Dermis microvascular lymphatic vessel endothelial cell (primary cell): Measurements from ENCODE around the gene NAV2. TPM values are rescaled to one million over a fixed set of nuclear protein-coding genes. Genes with fewer than 3 reads are reported as not detected.

ENCODE experiments used
- DNase-seq, 2 donors: peaks; one replicate each; pipeline versions ENCODE4 v3.0.0 to v3.0.0-alpha.2; 2010; ENCODE audit warnings: low read depth in 2 of 2
- total RNA-seq: library from RNA; depleted of rRNA; stranded (reverse); fragments of >200 nt; gene quantifications from 2 replicates; pipeline ENCODE4 v1.2.1, GENCODE V29; 2014

The NAV2 gene
- total RNA-seq, 1 donor from 2014 or later: 3.2 TPM

DNA sequence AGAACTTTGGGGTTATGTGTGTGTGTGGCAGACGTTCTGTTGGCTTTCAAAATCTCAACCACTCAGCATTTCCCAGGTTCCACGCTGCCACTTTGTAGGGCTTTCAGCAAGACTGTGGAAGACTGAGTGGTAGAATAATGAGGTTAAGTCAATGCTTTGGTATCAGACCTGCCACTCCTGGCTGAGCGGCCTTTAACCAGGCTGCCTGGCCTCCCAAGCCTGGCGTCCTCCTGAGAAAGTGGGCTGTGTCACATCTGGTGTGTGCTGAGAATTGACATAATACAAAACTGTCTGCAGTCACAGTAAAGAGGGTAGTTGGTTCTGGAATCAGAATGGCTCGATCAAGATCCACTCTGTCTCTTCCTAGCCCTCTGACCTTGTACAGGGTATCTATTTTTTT lies 321.2 kb downstream of the NAV2 start:
- DNase-seq: no peak

- no peak for DNase-seq
Measured at GRCh38 chr11:20034941-20035340, 322.3 kb downstream of the NAV2 start.

DNA sequence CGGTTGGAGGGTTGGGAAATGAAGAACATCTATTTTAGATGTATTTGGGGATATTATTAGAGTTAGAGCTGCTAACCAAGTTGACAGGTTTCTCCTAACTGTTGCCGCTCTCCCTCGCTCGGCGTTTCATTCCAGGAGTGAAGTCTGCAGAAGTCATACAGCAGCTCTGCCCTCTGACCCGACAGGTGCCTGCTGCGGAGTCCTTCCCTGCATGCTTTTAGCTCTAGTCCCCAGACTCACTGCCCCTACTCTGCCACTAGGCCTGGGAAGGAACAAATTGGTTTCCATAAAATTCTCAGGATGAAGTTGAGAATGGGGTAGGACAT lies 322.7 kb downstream of the NAV2 start:
- DNase-seq: no peak

DNA sequence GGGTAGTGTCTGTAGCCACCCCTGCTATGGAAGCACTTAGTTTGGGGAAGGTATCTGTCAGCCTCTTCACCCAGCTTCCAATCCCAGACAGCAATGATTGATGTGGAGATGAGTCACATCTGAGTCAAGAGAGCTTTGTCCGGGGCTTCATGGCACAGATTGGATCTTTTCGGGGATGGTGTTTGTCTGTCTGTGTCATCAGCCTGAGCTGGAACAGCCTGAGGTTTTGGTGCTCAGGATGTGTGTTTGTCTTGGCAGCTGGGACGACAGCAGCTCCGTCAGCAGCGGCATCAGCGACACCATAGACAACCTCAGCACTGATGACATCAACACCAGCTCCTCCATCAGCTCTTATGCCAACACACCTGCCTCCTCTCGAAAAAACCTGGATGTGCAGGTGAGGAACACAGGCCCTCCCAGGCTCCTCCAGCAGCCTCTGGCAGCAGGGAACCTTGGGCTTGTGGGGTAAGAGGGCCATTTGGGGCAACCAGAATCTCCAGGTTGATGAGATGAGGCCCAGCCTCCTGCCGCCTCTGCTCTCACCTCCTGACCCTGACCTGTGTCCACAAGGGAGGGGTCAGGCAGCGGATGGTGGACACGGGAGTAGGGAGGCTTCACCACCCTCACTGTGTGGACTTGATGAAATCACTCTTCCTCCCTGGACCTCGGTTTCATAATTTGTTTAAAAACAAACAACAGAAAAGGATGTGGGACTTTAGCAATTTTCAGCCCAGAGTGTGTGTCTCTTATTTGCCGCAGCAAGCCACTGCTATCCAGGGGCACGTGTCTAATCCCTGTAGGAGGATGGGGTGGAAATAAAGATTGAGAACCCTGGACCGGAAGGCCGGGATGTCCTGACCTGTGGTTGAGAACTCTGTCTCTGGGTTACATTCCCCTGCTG lies 323.3 kb downstream of the NAV2 start:
- DNase-seq: peak; percentile 30 to 87

- DNase-seq: no peak
Measured at GRCh38 chr11:20036626-20037335, 324.1 kb downstream of the NAV2 start.

GRCh38 chr11:20037396-20038153 lies 324.9 kb downstream of the NAV2 start:
- DNase-seq: no peak

DNA sequence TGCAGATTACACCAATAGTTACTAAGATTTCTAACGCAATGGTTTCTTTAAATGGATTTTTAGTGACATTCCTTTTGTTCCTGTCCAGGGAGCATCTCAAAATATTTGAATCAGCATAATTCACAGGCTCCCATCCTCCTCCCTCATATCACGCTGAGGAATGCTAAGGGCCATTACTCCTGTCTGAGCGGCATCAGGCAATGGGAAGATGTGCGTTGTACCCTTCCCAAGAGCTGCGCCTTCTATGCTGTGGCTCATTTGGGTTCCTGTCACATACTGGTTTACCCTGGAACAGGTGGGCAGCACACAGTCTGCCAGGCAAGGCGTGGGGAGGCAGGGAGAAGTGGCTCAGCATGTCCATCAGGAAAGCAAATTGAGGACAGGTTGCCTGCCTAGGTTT lies 325.8 kb downstream of the NAV2 start:
- no peak for DNase-seq

GRCh38 chr11:20038972-20039371 lies 326.3 kb downstream of the NAV2 start:
- DNase-seq: no peak

DNA sequence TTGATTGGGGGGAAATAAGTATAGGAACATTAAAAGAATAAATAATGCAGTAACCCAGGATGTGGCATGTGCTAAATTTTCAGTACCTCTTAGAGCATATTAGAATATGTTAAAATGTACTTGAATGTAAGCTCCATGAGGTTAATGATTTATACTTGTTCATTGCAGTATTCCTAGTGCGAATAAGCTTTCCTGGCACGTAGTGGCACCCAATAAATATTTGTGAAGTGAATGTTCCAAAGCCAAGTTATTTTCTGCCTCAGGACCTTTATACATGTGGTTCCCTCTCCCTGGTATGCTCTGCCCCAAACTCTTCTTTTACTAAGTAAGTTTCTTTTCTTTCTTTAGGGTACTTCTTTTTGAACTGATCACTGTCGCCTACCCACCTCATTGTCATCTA lies 328.9 kb downstream of the NAV2 start:
- no peak for DNase-seq

GRCh38 chr11:20042045-20042639 lies 329.5 kb downstream of the NAV2 start:
- peak in 1 of 2 donors; percentile 47 for DNase-seq

GRCh38 chr11:20042811-20043341 lies 330.2 kb downstream of the NAV2 start:
- DNase-seq: no peak

DNA sequence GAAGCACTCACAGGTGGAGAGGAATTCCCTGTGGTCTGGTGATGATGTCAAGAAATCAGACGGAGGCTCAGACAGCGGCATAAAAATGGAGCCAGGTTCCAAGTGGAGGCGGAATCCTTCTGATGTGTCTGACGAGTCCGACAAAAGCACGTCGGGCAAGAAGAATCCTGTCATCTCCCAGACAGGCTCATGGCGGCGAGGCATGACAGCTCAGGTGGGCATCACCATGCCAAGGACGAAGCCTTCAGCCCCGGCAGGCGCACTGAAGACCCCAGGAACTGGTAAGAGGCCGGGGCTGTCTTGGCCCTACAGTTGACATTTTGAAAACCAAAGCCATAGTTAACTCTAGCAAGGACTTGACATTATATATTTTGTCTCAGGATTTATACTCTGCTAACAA lies 331.4 kb downstream of the NAV2 start:
- DNase-seq: no peak

DNA sequence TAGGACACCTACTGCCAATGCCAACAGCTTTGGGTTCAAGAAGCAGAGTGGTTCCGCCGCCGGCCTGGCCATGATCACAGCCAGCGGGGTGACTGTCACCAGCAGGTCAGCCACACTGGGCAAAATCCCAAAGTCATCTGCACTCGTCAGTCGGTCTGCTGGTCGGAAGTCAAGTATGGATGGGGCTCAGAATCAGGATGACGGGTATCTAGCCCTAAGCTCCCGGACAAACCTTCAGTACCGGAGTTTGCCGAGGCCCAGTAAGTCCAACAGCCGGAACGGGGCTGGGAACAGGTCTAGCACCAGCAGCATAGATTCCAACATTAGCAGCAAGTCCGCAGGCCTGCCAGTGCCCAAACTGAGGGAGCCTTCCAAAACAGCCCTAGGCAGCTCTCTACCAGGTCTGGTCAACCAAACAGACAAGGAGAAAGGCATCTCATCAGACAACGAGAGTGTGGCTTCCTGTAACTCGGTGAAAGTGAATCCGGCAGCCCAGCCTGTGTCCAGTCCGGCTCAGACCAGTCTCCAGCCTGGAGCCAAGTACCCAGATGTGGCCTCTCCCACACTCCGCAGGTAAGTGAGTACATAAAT lies 332.6 kb downstream of the NAV2 start:
- no peak for DNase-seq

- DNase-seq: no peak
Measured at GRCh38 chr11:20046416-20046815, 333.8 kb downstream of the NAV2 start.

DNA sequence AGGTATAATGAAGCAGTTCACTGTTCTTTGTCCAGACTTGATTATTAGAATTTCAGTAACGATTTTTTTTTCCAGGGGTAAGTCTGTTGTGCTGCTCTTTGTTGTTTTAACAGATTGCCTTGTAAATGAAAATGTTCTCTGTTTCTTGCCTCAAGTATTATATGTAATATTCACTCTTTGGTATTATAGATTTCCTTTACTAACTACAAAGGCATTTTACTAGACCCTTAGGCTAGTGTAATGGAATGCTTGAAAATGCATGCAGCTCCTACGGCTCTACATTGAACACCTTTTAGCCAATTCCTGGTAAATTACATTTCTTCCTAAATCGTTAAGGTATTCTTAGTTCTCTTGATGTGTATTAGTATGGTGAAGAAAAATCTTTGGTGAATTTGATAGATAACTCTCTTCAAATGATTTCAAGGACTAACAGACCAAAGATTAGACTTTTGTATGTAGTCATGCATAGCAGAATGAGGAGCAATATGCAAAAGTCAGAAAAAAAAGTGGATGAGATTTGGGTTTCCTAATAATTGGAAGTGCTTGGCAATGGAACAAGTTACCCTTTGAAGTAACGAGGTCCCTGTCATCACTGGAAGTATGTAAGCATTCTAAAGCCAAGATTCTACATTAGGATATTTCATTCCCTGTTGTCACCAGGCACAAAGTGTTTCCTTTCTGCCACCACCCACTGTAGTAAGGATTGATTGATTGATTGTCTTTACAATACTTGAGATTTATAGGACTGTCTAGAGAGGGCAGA lies 334.6 kb downstream of the NAV2 start:
- DNase-seq: no peak

DNA sequence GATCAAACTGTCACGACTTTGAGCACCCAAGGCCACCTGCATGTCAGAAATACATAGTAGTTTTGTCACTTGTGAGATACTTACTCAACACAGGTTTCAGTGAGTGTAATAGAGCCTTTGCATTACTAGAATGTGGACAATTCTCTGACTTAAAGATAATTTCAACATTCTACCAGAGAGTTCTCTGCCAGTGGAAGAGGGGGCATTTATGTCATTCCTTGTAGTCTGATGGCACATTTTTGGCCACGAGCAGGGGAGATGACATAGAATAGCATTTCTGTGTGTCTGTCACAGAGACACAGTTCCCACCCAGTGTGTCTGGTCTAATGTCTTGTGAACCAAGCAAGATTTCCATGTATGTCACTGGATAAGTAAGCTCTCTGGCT lies 335.1 kb downstream of the NAV2 start:
- DNase-seq: no peak

- DNase-seq: no peak
Measured at GRCh38 chr11:20048246-20048645, 335.6 kb downstream of the NAV2 start.

DNA sequence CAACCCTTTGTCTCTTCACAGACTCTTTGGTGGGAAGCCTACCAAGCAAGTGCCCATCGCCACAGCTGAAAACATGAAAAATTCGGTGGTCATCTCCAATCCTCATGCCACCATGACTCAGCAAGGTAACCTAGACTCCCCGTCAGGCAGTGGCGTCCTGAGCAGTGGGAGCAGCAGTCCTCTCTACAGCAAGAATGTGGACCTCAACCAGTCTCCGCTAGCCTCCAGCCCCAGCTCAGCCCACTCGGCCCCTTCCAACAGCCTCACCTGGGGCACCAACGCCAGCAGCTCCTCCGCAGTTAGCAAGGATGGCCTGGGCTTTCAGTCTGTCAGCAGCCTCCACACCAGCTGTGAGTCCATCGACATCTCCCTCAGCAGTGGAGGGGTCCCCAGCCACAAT lies 336.1 kb downstream of the NAV2 start:
- no peak for DNase-seq

- DNase-seq: no peak
Measured at GRCh38 chr11:20049231-20049630, 336.6 kb downstream of the NAV2 start.

DNA sequence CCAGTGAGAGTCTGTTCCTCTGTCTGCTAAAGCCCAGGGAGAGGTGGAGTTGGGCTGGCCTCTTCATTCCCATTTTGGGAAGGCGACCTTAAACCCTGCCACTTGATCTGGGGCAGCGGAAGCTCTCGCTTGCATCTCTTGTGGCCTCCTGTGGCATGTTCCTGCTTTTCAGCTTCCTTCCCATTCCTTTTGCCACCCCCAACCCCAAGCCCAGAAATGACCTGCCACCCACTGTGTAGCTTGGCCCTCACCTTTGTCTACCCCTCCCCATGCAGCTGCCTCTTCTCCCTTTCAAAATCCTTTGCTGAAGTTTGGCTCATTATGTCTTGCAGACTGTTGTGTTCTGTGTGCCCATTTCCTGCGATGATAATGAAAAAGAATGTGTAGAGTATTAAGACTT lies 337.4 kb downstream of the NAV2 start:
- no peak for DNase-seq
